Pulmonary artery endothelial cell (primary cell): ENCODE results near the gene WDR18. TPM values are rescaled to one million over a fixed set of nuclear protein-coding genes. Genes with fewer than 3 reads are reported as not detected.

ENCODE experiments used
- DNase-seq: peaks from one replicate; pipeline ENCODE4 v3.0.0-alpha.2; 2011; ENCODE audit warnings: low read depth, low spot score
- total RNA-seq: library from RNA; depleted of rRNA; stranded (reverse); fragments of >200 nt; gene quantifications from 2 replicates; pipeline ENCODE4 v1.2.3, GENCODE V29; 2014

Gene WDR18
- total RNA-seq, 1 donor from 2014 or later: 106 TPM

- no peak for DNase-seq
Observed at GRCh38 chr19:991932-992669, 8.0 kb downstream of the WDR18 start.

- no peak for DNase-seq
Observed at GRCh38 chr19:992670-993055, 8.5 kb downstream of the WDR18 start.

GRCh38 chr19:993361-993830 is 9.3 kb downstream of the WDR18 start:
- DNase-seq: no peak

- no peak for DNase-seq
Observed at GRCh38 chr19:993831-994393, 9.8 kb downstream of the WDR18 start.

GRCh38 chr19:994516-994915 is 10.4 kb downstream of the WDR18 start:
- DNase-seq: no peak

- DNase-seq: no peak
Observed at GRCh38 chr19:995051-995827, 11.1 kb downstream of the WDR18 start.

- DNase-seq: no peak
Observed at GRCh38 chr19:996051-996838, 12.1 kb downstream of the WDR18 start.

GRCh38 chr19:998064-998463 is 13.9 kb downstream of the WDR18 start:
- DNase-seq: no peak

- no peak for DNase-seq
Observed at GRCh38 chr19:999379-999719, 15.2 kb downstream of the WDR18 start.

GRCh38 chr19:1000095-1000494 is 15.9 kb downstream of the WDR18 start, which contains the start of gene GRIN3B:
TSS of gene GRIN3B (plus strand) at chr19:1000419. CDS start at chr19:1000438, 19 bp downstream.
- no peak for DNase-seq

GRCh38 chr19:1000591-1001537 is 16.7 kb downstream of the WDR18 start:
- DNase-seq: no peak

GRCh38 chr19:1001538-1002166 is 17.5 kb downstream of the WDR18 start:
- no peak for DNase-seq

GRCh38 chr19:1002600-1002999 is 18.5 kb downstream of the WDR18 start:
- no peak for DNase-seq

GRCh38 chr19:1003283-1003682 is 19.1 kb downstream of the WDR18 start:
- no peak for DNase-seq

- DNase-seq: no peak
Observed at GRCh38 chr19:1004204-1004802, 20.2 kb downstream of the WDR18 start.

- DNase-seq: no peak
Observed at GRCh38 chr19:1004803-1005664, 20.9 kb downstream of the WDR18 start.

GRCh38 chr19:1006711-1007398 is 22.7 kb downstream of the WDR18 start:
- no peak for DNase-seq
